Caco-2 (cell line): ENCODE measurements around the gene TTC17. TPM values are rescaled to one million over a fixed set of nuclear protein-coding genes. Genes with fewer than 3 reads are reported as not detected.

Experiments
- BruUV-seq: library from RNA; stranded (reverse); fragments of 400-500 nt; replicated peaks from 2 replicates; lab custom pipeline; 2021; lab: Mats Ljungman, UMichigan
- CTCF ChIA-PET: fragments of 300-600 bp; sonication (Branson Sonifier 250); formaldehyde crosslinking; loops from one replicate; lab custom pipeline; 2022; ENCODE audit warnings: antibody characterized with exemption; lab: Charles Lee
- POLR2A ChIA-PET: fragments of 300-600 bp; sonication (Branson Sonifier 250); formaldehyde crosslinking; loops from one replicate; lab custom pipeline; 2022; ENCODE audit warnings: antibody characterized with exemption; lab: Charles Lee
- DNase-seq, 2 experiments: peaks; one replicate each; pipeline versions ENCODE4 v3.0.0 to v3.0.0-alpha.2; 2020 to 2022
- H3K27me3 ChIP-seq: replicated peaks from 2 replicates; pipeline ENCODE4 v1.6.0; 2011; ENCODE audit warnings: low read length; ENCODE audit not compliant: control insufficient read depth, insufficient read depth
- H3K36me3 ChIP-seq: 2 replicates; pipeline ENCODE4 v1.5.1; 2011; ENCODE audit warnings: low read length; ENCODE audit not compliant: control insufficient read depth, insufficient read depth
- H3K4me1 ChIP-seq: fragments of 250-450 bp; sonication (Bioruptor Pico); 2 replicates; pipeline ENCODE4 v1.5.1; 2020; ENCODE audit warnings: mild to moderate bottlenecking
- H3K4me3 ChIP-seq: 2 replicates; pipeline ENCODE4 v1.5.1; 2011; ENCODE audit warnings: low read depth, mild to moderate bottlenecking, control low read depth, low read length
- H3K9me3 ChIP-seq: fragments of 250-450 bp; sonication (Bioruptor Pico); 2 replicates; pipeline ENCODE4 v1.5.1; 2020; ENCODE audit warnings: mild to moderate bottlenecking, moderate library complexity
- H3K27ac Mint-ChIP-seq: one replicate; pipeline ENCODE4 v1.8.0; 2022; ENCODE audit warnings: mixed read lengths; ENCODE audit not compliant: unreplicated experiment
- H3K27me3 Mint-ChIP-seq: one replicate; pipeline ENCODE4 v1.8.0; 2022; ENCODE audit warnings: mixed read lengths; ENCODE audit not compliant: insufficient read depth, unreplicated experiment
- H3K36me3 Mint-ChIP-seq: one replicate; pipeline ENCODE4 v1.8.0; 2022; ENCODE audit warnings: mild to moderate bottlenecking, mixed read lengths; ENCODE audit not compliant: insufficient read depth, unreplicated experiment
- H3K4me1 Mint-ChIP-seq: one replicate; pipeline ENCODE4 v1.8.0; 2022; ENCODE audit warnings: low read depth, mixed read lengths; ENCODE audit not compliant: unreplicated experiment
- H3K4me3 Mint-ChIP-seq: one replicate; pipeline ENCODE4 v1.8.0; 2022; ENCODE audit warnings: mild to moderate bottlenecking, moderate library complexity, mixed read lengths; ENCODE audit not compliant: unreplicated experiment
- H3K9me3 Mint-ChIP-seq: one replicate; pipeline ENCODE4 v1.8.0; 2022; ENCODE audit warnings: mixed read lengths; ENCODE audit not compliant: unreplicated experiment
- CTCF ChIP-seq, 2 experiments: fragments of 200-600 bp in 1 of 2; IDR thresholded peaks; 1 replicate in 1 of 2; 2 replicates in 1 of 2; pipeline versions ENCODE4 v1.5.1 to v1.8.0; 2011 to 2022; ENCODE audit warnings: antibody characterized with exemption in 1 of 2, control low read depth in 1 of 2, inconsistent platforms in 1 of 2, low read depth in 1 of 2, low read length in 1 of 2, mild to moderate bottlenecking in 1 of 2, moderate library complexity in 1 of 2; ENCODE audit not compliant: insufficient read depth in 1 of 2, severe bottlenecking in 1 of 2, unreplicated experiment in 1 of 2
- intact Hi-C: fragments of 100-400 bp; cut with micrococcal nuclease; formaldehyde crosslinking; loops from one replicate; pipeline ENCODE4 v1.10.0; 2022; ENCODE audit not compliant: unreplicated experiment
- total RNA-seq: library from RNA; stranded (reverse); gene quantifications from 2 replicates; pipeline ENCODE4 v1.2.3, GENCODE V29; 2022

The TTC17 gene
- total RNA-seq, 1 experiment from 2014 or later, result 73.1 TPM

- H3K9me3 ChIP-seq, result no peaks in the 10 kb centered on the region
- Mint-ChIP-seq H3K36me3 (peaks cover 19% of the 10 kb centered on the region), H3K27ac (no peak overlapping the region), H3K9me3 (no peaks in the 10 kb centered on the region), H3K27me3 (no peaks in the 10 kb centered on the region), H3K4me1 (peaks cover 7% of the 10 kb centered on the region), H3K4me3 (no peak overlapping the region)
- CTCF ChIA-PET, result no interaction called here
- DNase-seq, result no peak
- no peaks in the 10 kb centered on the region for H3K27me3 ChIP-seq
- POLR2A ChIA-PET, result interaction anchor here (0.6 kb wide), 1 partner anchor 54 kb away, joined by 3 read pairs; no protein-coding TSS in a partner anchor
- intact Hi-C loops, result no loop called here
- H3K4me3 ChIP-seq, result no peak overlapping the region
- no peaks in the 10 kb centered on the region for H3K36me3 ChIP-seq
- peaks cover 15% of the 10 kb centered on the region for H3K4me1 ChIP-seq
- BruUV-seq, result no TSS peak
- TF ChIP-seq CTCF (IDR thresholded peaks at IDR 0.05; ENCODE audit: insufficient read depth in 1 of 2, low read depth in 1 of 2, low read length in 1 of 2, severe bottlenecking in 1 of 2, unreplicated experiment in 1 of 2), result no peak
Measured at GRCh38 chr11:43356336-43356735, 2.4 kb upstream of the TTC17 start.

- no peaks in the 10 kb centered on the region for H3K9me3 ChIP-seq
- intact Hi-C loops, result loop anchor here (1.0 to 2.0 kb wide), 4 partner anchors 18 to 60 kb away; partner anchors contain the start of gene API5
- H3K36me3 ChIP-seq, result no peaks in the 10 kb centered on the region
- BruUV-seq, result TSS peak; percentile 93
- POLR2A ChIA-PET, result interaction anchor here (0.7 to 1.0 kb wide), 3 partner anchors 12 to 52 kb away, joined by 4 to 11 read pairs (median 6); partner anchors contain the start of gene API5
- H3K27ac Mint-ChIP-seq, result peak overlapping the region; percentile 98
- CTCF ChIA-PET, result interaction anchor here (1.0 to 1.7 kb wide), 4 partner anchors 20 to 61 kb away, joined by 4 to 20 read pairs (median 6); partner anchors contain the start of gene API5
- H3K4me1 ChIP-seq, result peaks cover 4% of the 10 kb centered on the region; the same call in 1 of the 2 replicates
- peaks cover 12% of the 10 kb centered on the region for H3K36me3 Mint-ChIP-seq
- TF ChIP-seq CTCF (IDR thresholded peaks at IDR 0.05; ENCODE audit: insufficient read depth in 1 of 2, low read depth in 1 of 2, low read length in 1 of 2, severe bottlenecking in 1 of 2, unreplicated experiment in 1 of 2), result no peak
- H3K27me3 Mint-ChIP-seq, result no peaks in the 10 kb centered on the region
- H3K27me3 ChIP-seq, result no peaks in the 10 kb centered on the region
- H3K4me3 Mint-ChIP-seq, result peak overlapping the region; percentile 96
- no peaks in the 10 kb centered on the region for H3K4me1 Mint-ChIP-seq
- peak overlapping the region; percentile 93 for H3K4me3 ChIP-seq
- H3K9me3 Mint-ChIP-seq, result no peaks in the 10 kb centered on the region
- DNase-seq, result no peak
Measured at GRCh38 chr11:43358279-43358800, 380 bp upstream of the TTC17 start.

- intact Hi-C loops, result loop anchor here (2.0 kb wide), 3 partner anchors 17 to 59 kb away; no protein-coding TSS in a partner anchor
- CTCF ChIA-PET, result interaction anchor here (1.2 to 1.7 kb wide), 3 partner anchors 48 to 60 kb away, joined by 5 to 20 read pairs (median 7); partner anchors contain the start of gene API5
- Histone ChIP-seq H3K4me1 (peaks cover 4% of the 10 kb centered on the region; the same call in 1 of the 2 replicates), H3K36me3 (no peaks in the 10 kb centered on the region), H3K9me3 (no peaks in the 10 kb centered on the region), H3K4me3 (peak overlapping the region; percentile 93), H3K27me3 (no peaks in the 10 kb centered on the region)
- no peaks in the 10 kb centered on the region for H3K9me3 Mint-ChIP-seq
- no TSS peak for BruUV-seq
- no peaks in the 10 kb centered on the region for H3K4me1 Mint-ChIP-seq
- H3K4me3 Mint-ChIP-seq, result peak overlapping the region; percentile 96
- H3K27me3 Mint-ChIP-seq, result no peaks in the 10 kb centered on the region
- peak in 1 of 2 experiments; percentile 41 for DNase-seq
- peaks cover 19% of the 10 kb centered on the region for H3K36me3 Mint-ChIP-seq
- H3K27ac Mint-ChIP-seq, result peak overlapping the region; percentile 98
- no peak for TF ChIP-seq CTCF (IDR thresholded peaks at IDR 0.05; ENCODE audit: insufficient read depth in 1 of 2, low read depth in 1 of 2, low read length in 1 of 2, severe bottlenecking in 1 of 2, unreplicated experiment in 1 of 2)
- POLR2A ChIA-PET, result no interaction called here
Measured at GRCh38 chr11:43359422-43359818, 700 bp downstream of the TTC17 start.
